Stimulated activated CD4-positive, alpha-beta T cell treated with anti-CD3 and anti-CD28 coated beads, Interleukin-1b, Interleukin-23, amount 100 ng/mL, for 24 hours (primary cell): Measurements from ENCODE around the gene CEP170B.
"Not testable (repeated sequence)": the region's sequence is repeated elsewhere in the genome, so short reads cannot be mapped to it uniquely, and the experiment has no call there.

ENCODE experiments used
- DNase-seq, 4 experiments: peaks; one replicate each; pipeline ENCODE4 v3.0.0-alpha.2; 2020; ENCODE audit warnings: low read depth in 4 of 4, low spot score in 1 of 4

Gene CEP170B

DNA sequence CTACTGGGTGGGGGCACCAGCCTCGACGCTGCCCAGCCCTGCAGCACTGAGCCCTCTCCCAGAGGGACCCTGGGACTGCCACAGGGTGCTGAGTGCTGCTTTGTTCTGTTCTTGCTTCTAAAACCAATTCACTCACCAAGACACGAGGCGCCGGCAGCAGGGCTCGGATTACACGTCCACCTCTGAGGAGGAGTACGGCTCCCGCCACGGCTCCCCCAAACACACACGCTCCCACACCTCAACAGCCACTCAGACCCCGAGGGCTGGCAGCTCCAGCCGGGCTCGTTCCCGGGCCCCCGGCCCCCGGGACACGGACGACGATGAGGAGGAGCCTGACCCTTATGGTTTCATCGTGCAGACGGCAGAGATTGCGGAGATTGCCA, 24.3 kb downstream of the CEP170B start:
- DNase-seq = no peak

DNA sequence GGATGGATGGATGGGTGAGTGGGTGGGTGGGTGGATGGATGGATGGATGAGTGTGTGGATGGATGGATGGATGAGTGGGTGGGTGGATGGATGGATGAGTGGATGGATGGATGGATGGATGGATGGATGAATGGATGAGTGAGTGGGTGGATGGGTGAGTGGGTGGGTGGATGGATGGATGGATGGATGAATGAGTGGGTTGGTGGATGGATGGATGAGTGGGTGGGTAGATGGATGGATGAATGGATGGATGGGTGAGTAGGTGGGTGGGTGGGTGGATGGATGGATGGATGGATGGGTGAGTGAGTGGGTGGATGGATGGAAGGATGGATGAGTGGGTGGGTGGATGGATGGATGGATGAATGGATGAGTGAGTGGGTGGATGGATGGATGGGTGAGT, 25.2 kb downstream of the CEP170B start:
- DNase-seq = not testable (repeated sequence)

GRCh38 chr14:104891121-104891551, 26.1 kb downstream of the CEP170B start:
- DNase-seq = no peak

DNA sequence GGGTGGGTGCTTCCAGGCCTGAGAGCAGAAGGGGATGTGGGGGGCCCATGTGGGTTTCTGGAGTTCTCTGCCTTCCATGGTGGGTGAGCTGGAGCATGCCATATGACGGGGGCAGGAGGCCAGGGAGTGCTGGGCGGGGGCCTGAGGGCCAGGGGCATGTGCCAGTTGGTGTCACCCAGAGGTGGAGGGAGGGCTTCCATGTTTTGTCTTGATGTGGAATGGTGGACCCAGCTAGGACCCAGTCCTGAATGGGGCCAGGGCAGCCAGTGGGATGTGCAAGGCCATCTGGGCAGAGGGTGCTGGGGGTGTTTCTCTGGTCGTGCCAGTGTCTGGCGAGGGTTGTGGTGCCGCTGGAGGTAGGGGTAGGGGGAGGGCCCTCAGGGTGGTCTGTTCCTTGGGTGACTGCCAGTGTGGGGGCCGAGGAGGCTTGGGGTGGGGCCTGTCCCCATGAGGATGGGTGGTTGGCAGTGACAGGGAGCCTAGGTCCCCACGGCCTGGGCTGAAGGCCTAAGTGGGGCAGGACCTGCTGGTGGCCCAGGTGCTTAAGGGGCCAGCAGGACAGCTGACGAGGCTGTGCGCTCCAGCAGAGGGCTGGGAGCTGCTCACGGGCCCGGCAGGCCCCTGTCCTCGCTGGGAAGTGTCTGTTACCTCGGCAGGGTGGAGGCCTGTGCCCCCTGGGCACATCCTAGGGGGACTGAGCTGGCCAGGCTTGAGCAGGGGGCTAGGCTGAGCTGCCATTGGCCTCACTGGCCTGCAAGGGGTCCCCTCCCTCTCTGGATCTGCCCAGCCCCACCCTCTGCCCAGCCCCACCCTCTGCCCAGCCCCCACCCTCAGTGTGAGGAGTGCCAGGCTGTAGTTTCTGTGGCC, 26.8 kb downstream of the CEP170B start:
- DNase-seq = no peak

- no peak for DNase-seq
These were observed 27.7 kb downstream of the CEP170B start for GRCh38 chr14:104892531-104893434.

DNA sequence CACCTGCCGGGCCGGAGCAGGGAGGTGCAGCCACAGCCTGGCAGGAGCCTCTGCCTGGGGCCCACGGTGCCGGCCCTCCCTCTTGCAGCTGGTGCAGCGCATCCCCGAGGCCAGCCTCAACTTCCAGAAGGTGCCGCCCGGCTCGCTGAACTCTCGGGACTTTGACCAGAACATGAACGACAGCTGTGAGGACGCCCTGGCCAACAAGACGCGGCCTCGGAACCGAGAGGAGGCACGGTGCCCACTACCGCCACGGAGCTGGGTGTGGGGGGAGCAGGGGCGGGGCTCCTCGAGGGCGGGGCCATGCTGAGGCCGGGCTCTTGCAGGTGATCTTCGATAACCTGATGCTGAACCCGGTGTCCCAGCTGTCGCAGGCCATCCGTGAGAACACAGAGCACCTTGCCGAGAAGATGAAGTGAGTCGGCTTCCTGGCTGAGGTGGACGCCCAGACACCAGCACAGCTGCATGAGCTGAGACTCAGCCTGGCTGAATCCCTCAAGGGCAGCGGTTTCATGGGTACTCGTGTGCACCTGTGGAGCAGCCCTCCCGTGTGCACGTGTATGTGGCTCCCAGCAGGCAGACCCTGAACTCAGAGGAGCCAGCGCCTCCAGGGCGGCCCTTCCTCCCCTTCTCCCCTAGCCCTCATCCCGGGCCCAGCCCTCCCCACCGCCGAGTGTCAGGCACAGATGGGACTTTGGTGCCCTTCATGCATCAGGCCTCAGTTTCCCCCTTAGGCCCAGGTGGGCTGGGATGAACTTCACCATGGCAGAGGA, 28.6 kb downstream of the CEP170B start:
- no peak for DNase-seq

DNA sequence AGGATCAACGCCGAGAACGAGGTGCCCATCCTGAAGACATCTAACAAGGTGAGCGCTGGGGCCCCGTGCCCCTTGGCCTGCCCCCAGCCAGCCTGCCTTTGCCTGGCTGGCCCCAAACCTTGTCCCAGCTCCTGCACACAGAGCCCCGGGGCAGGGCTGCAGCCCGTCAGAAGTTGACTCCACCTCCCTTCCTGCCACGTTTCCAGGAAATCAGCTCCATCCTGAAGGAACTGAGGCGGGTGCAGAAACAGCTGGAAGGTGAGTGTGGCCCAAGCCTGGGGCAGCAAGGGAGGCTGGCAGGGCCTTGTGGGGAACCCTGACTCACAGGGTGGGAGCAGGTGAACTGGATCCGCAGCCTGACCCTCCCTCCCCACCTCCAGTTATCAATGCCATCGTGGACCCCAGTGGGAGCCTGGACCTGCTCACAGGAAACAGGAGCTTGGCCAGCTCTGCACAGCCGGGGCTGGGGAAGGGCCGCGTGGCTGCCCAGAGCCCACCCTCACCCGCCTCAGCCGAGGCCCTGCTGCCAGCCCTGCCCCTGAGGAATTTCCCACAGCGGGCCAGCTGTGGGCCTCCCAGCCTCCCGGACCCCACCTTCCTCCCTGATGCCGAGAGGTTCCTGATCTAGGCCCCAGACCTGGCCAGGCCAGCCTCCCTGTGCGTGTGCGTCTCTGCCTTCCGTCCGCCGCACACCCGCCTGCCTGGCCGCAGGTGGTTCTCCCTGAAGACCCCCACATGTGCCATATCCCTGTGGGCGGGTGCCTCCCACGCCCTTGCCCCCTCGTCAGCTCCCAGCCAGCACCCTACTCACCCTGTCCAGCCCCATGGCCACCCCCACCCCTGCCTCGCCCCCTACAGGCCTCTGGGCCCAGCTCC, 29.5 kb downstream of the CEP170B start:
- DNase-seq = no peak

- no peak for DNase-seq
These were observed 30.2 kb downstream of the CEP170B start for GRCh38 chr14:104895207-104895785.

- no peak for DNase-seq
These were observed 31.0 kb downstream of the CEP170B start for GRCh38 chr14:104895786-104896661.

DNA sequence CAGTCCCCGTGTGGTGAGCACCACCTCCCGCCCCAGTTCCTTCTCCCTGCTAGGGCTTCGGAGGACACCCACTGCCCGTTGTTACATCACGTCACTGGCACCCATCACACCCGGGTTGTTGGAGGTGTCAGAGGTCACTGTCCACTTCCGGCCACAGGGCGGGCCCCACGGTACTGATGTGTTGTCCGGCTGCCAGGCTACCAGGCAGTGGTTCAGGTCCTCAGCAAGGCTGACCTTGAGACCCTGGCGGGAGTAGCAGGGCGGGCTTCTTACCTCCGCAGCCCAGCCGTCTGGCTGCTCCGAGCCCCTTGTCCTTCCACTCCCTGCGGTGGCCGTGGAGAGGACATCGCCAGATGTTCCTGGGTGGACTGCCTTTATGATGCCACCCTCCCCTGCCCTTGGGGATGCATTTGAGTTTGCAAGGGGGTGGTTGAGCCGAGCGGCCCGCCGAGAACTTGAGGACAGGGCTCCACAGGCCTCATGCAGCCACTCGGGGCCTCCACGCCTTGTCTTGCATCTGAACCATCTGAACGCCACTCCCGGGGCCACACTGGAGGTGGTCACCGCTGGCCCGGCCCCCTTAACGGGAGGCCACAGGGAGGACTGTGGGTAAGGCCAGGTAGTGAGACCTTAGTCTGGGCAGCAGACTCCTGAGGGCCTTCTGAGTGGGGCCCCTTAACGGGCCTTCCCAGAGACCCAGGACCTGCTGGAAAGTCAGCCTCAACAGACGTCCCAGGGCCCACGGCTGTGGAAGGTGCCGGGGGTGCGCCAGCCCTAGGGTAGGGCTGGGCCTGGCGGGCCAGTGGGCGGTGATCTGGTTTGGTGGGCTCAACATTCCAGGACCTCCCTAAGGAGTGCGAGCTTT, 32.5 kb downstream of the CEP170B start:
- no peak for DNase-seq

DNA sequence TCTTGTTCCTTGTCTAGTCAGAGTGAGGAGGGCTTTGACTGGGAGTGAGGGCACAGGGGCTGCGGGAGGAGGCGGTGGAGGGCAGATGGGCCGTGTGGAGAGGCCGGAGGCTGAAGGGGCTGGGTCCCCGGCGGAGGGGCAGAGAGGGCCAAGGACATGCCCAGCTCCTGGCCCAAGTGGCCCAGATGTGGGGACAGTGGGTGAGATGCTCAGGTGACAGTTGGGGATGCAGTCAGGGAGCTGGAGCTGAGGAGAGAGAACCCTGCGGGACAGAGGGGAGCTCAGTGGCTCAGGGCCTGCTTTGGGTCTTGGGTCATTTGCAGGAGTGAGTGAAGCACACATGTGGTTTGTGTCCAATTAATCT, 33.1 kb downstream of the CEP170B start:
- DNase-seq = no peak

DNA sequence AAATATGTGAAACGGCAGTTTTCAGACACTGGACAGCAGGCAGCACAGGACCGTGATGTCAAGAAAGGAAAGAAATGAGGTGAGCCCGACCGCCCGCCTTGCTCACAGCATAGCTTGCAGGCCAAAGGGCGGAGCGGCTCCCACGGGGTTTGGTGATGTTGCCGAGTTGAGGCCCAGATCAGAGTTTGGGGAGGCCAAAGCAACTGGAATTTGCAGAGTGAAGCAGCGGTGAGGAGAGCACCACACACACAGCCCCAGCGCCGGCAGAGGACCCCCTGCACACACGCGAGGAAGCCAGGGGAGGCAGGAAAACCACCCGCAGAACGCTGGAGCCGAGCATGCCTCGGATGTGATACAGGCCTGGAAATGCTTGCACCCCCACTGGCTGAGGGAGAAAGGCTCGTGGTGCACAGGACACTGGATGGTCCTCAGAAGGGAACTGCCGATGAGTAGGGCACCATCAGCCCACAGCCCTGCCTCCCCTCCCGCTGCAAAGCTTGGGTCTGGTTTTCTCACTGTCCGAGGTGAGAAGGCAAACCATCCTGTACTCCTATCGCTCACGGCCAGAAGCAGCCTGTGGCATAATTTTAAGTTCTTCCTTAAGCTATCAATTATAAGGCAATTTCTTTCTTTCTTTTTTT, 33.9 kb downstream of the CEP170B start:
- DNase-seq = no peak

GRCh38 chr14:104899781-104900180, 34.7 kb downstream of the CEP170B start:
- DNase-seq = no peak

- DNase-seq = no peak
These were observed 35.8 kb downstream of the CEP170B start for GRCh38 chr14:104900639-104901512.

DNA sequence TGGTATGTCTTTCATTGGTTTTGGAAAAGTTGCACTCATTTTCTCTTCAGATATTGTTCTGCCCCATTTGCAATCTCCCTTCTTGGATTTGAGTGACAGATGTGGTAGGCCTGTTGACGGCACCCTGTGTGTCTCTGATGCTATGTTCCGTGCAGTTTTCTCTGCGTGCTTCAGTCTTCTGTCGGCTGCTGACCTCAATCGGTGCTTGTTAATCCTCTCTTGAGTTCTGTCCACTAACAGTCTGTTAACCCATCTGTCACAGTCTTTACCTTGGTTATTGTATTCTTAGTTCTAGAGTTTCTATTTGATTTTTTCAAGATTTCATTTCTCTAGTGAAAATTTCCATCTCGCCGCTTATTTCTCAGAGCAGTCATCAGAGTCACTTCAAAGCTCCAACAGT, 38.9 kb downstream of the CEP170B start:
- DNase-seq = no peak
